Neural crest cell (in vitro differentiated cells): Measurements from ENCODE around the gene HSD3B7. TPM values are rescaled to one million over a fixed set of nuclear protein-coding genes. Genes with fewer than 3 reads are reported as not detected.

ENCODE experiments used
- DNase-seq: peaks from one replicate; pipeline ENCODE4 v3.0.0; 2021; ENCODE audit warnings: low read depth, mixed read lengths, low spot score
- H3K27ac Mint-ChIP-seq: one replicate; pipeline ENCODE4 v1.8.0; 2021; ENCODE audit warnings: mild to moderate bottlenecking, mixed read lengths; ENCODE audit not compliant: unreplicated experiment
- H3K27me3 Mint-ChIP-seq: 2 replicates; pipeline ENCODE4 v1.8.0; 2021; ENCODE audit warnings: low read depth, mild to moderate bottlenecking, mixed read lengths
- H3K36me3 Mint-ChIP-seq: 2 replicates; pipeline ENCODE4 v1.8.0; 2021; ENCODE audit warnings: low read depth, mild to moderate bottlenecking, mixed read lengths
- H3K4me1 Mint-ChIP-seq: 2 replicates; pipeline ENCODE4 v1.8.0; 2021; ENCODE audit warnings: mixed read lengths
- H3K4me3 Mint-ChIP-seq: one replicate; pipeline ENCODE4 v1.8.0; 2021; ENCODE audit warnings: mild to moderate bottlenecking, mixed read lengths
- H3K9me3 Mint-ChIP-seq: 2 replicates; pipeline ENCODE4 v1.8.0; 2021; ENCODE audit warnings: mixed read lengths
- CTCF ChIP-seq: fragments of 200-600 bp; sonication (generic); conservative IDR thresholded peaks from 2 replicates; pipeline ENCODE4 v1.5.0; 2021; ENCODE audit warnings: antibody characterized with exemption, mild to moderate bottlenecking
- total RNA-seq: library from RNA; stranded (reverse); gene quantifications from 2 replicates; pipeline ENCODE4 v1.2.1, GENCODE V29; 2021

The HSD3B7 gene
- total RNA-seq, 1 donor from 2014 or later: 1.9 TPM

GRCh38 chr16:31002250-31002700 is 17.3 kb downstream of the HSD3B7 start:
- no peaks in the 10 kb centered on the region for H3K36me3 Mint-ChIP-seq
- H3K27me3 Mint-ChIP-seq: peaks cover 14% of the 10 kb centered on the region
- peak overlapping the region; percentile 50 for H3K27ac Mint-ChIP-seq
- no peak for TF ChIP-seq CTCF
- no peaks in the 10 kb centered on the region for H3K9me3 Mint-ChIP-seq
- H3K4me3 Mint-ChIP-seq: no peak overlapping the region
- H3K4me1 Mint-ChIP-seq: peaks cover 9% of the 10 kb centered on the region
- no peak for DNase-seq

GRCh38 chr16:31002862-31003341 is 17.9 kb downstream of the HSD3B7 start:
- no peak for TF ChIP-seq CTCF
- DNase-seq: no peak
- Mint-ChIP-seq H3K4me3 (no peak overlapping the region), H3K9me3 (no peaks in the 10 kb centered on the region), H3K27me3 (peaks cover 9% of the 10 kb centered on the region), H3K4me1 (peaks cover 9% of the 10 kb centered on the region), H3K27ac (no peak overlapping the region), H3K36me3 (no peaks in the 10 kb centered on the region)

GRCh38 chr16:31003744-31004143 is 18.7 kb downstream of the HSD3B7 start:
- H3K9me3 Mint-ChIP-seq: no peaks in the 10 kb centered on the region
- no peaks in the 10 kb centered on the region for H3K36me3 Mint-ChIP-seq
- peaks cover 9% of the 10 kb centered on the region for H3K4me1 Mint-ChIP-seq
- H3K27ac Mint-ChIP-seq: no peak overlapping the region
- no peak for DNase-seq
- H3K4me3 Mint-ChIP-seq: no peak overlapping the region
- no peak for TF ChIP-seq CTCF
- H3K27me3 Mint-ChIP-seq: peaks cover 3% of the 10 kb centered on the region

- no peak for DNase-seq
- Mint-ChIP-seq H3K4me1 (peaks cover 10% of the 10 kb centered on the region), H3K4me3 (no peak overlapping the region), H3K9me3 (no peaks in the 10 kb centered on the region), H3K36me3 (no peaks in the 10 kb centered on the region), H3K27me3 (peaks cover 5% of the 10 kb centered on the region), H3K27ac (no peak overlapping the region)
- no peak for TF ChIP-seq CTCF
Measured at GRCh38 chr16:31004658-31005057, 19.7 kb downstream of the HSD3B7 start.

GRCh38 chr16:31005350-31006085 is 20.5 kb downstream of the HSD3B7 start:
- no peak for DNase-seq
- Mint-ChIP-seq H3K4me3 (no peak overlapping the region), H3K27me3 (peaks cover 9% of the 10 kb centered on the region)

More at GRCh38 chr16:31005350-31006085, 20.5 kb downstream of the HSD3B7 start:
- no peak overlapping the region for H3K27ac Mint-ChIP-seq
- H3K36me3 Mint-ChIP-seq: no peaks in the 10 kb centered on the region
- TF ChIP-seq CTCF: no peak
- H3K4me1 Mint-ChIP-seq: peaks cover 13% of the 10 kb centered on the region
- H3K9me3 Mint-ChIP-seq: no peaks in the 10 kb centered on the region
